ENCODE data around the gene CXorf38. TPM values are rescaled to one million over a fixed set of nuclear protein-coding genes. Genes with fewer than 3 reads are reported as not detected.
"Not testable (repeated sequence)": the region's sequence is repeated elsewhere in the genome, so short reads cannot be mapped to it uniquely, and the experiment has no call there.

CXorf38 gene
- polyA plus RNA-seq, 1 donor: 13.3 TPM

- DNase-seq: no peak
Observed at GRCh38 chrX:40632199-40632598, 15.2 kb downstream of the CXorf38 start.

- DNase-seq: no peak
Observed at GRCh38 chrX:40628506-40628905, 18.9 kb downstream of the CXorf38 start.

- no peak for DNase-seq
Observed at GRCh38 chrX:40625294-40625693, 22.1 kb downstream of the CXorf38 start.

- DNase-seq: no peak
Observed at GRCh38 chrX:40623665-40624064, 23.7 kb downstream of the CXorf38 start.

- no peak for DNase-seq
Observed at GRCh38 chrX:40623139-40623536, 24.2 kb downstream of the CXorf38 start, which contains the start of gene MPC1L. Gene MPC1L, plus strand, starts transcription at chrX:40623428. Its CDS starts 138 bp downstream, at chrX:40623566.

GRCh38 chrX:40622479-40623138 is 24.8 kb downstream of the CXorf38 start:
- no peak for DNase-seq

- DNase-seq: no peak
Observed at GRCh38 chrX:40617566-40617965, 29.8 kb downstream of the CXorf38 start.

- no peak for DNase-seq
Observed at GRCh38 chrX:40615976-40616375, 31.4 kb downstream of the CXorf38 start.

- no peak for DNase-seq
Observed at GRCh38 chrX:40612511-40612910, 34.9 kb downstream of the CXorf38 start.

GRCh38 chrX:40607381-40607780 is 40.0 kb downstream of the CXorf38 start:
- DNase-seq: no peak

GRCh38 chrX:40603446-40603845 is 43.9 kb downstream of the CXorf38 start:
- DNase-seq: no peak

- not testable (repeated sequence) for DNase-seq
Observed at GRCh38 chrX:40589616-40590321, 57.6 kb downstream of the CXorf38 start.

- DNase-seq: not testable (repeated sequence)
Observed at GRCh38 chrX:40587623-40588022, 59.7 kb downstream of the CXorf38 start.

GRCh38 chrX:40582811-40583210 is 64.5 kb downstream of the CXorf38 start:
- DNase-seq: no peak

GRCh38 chrX:40582178-40582577 is 65.2 kb downstream of the CXorf38 start:
- not testable (repeated sequence) for DNase-seq

GRCh38 chrX:40581336-40581920 is 65.9 kb downstream of the CXorf38 start:
- DNase-seq: no peak

- peak; percentile 92 for DNase-seq
Observed at GRCh38 chrX:40580537-40581335, 66.6 kb downstream of the CXorf38 start, which contains the start of gene ATP6AP2. Gene ATP6AP2, plus strand, starts transcription at chrX:40580970. Its CDS starts 96 bp downstream, at chrX:40581066.

- DNase-seq: no peak
Observed at GRCh38 chrX:40579900-40580536, 67.3 kb downstream of the CXorf38 start.

GRCh38 chrX:40579141-40579540 is 68.2 kb downstream of the CXorf38 start:
- no peak for DNase-seq

- DNase-seq: no peak
Observed at GRCh38 chrX:40578039-40578695, 69.2 kb downstream of the CXorf38 start.

Measured in left kidney (tissue), 2 donors.